ENCODE results near the gene PEAR1.

GRCh38 chr1:156922986-156923669 is 29.6 kb downstream of the PEAR1 start:
- TF ChIP-seq SMC3 (IDR thresholded peaks at IDR 0.05; ENCODE audit: low read depth, low read length) (no peak), CTCF (conservative IDR thresholded peaks at IDR 0.05; ENCODE audit: low read depth, low read length) (no peak), MXI1 (IDR thresholded peaks at IDR 0.05; ENCODE audit: borderline replicate concordance, low read depth, low read length) (no peak), MAZ (IDR thresholded peaks at IDR 0.05; ENCODE audit: borderline replicate concordance, low read depth, low read length) (no peak), CEBPB (IDR thresholded peaks at IDR 0.05; ENCODE audit: low read depth, low read length) (no peak), RCOR1 (IDR thresholded peaks at IDR 0.05; ENCODE audit: insufficient replicate concordance, low read length) (no peak), POLR2A (IDR thresholded peaks at IDR 0.05; ENCODE audit: low read depth, low read length) (no peak), RAD21 (IDR thresholded peaks at IDR 0.05; ENCODE audit: low read length) (no peak), MAFK (IDR thresholded peaks at IDR 0.05; ENCODE audit: low read depth, low read length) (no peak)

Data from IMR-90 (cell line).